Stimulated activated CD4-positive, alpha-beta T cell treated with anti-CD3 and anti-CD28 coated beads, Interleukin-1b, Interleukin-23, amount 100 ng/mL, for 48 hours (primary cell): ENCODE data around the gene CIART.
"Not testable (repeated sequence)": the region's sequence is repeated elsewhere in the genome, so short reads cannot be mapped to it uniquely, and the experiment has no call there.

ENCODE experiments used
- DNase-seq: peaks from one replicate; pipeline ENCODE4 v3.0.0-alpha.2; 2020

The CIART gene

DNA sequence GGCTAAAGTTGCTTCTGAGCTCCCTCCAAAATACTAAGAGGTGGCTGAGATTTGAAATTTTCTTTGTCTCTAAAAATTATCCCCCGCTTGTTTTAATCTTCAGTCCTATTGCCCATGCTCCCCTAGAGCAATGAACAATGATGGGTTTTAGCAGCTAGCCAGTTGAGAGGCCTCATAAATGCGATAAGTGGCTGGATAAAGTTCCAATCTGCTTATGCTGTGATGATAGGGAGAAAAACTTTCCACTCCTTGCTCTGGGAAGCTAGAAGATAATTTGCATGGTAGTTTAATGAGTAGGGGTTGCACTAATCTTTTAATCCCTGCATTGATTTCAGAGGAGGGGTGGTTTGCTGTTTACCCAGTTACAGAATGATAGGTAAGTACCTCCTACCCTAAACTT lies 29.4 kb downstream of the CIART start:
- no peak for DNase-seq

DNA sequence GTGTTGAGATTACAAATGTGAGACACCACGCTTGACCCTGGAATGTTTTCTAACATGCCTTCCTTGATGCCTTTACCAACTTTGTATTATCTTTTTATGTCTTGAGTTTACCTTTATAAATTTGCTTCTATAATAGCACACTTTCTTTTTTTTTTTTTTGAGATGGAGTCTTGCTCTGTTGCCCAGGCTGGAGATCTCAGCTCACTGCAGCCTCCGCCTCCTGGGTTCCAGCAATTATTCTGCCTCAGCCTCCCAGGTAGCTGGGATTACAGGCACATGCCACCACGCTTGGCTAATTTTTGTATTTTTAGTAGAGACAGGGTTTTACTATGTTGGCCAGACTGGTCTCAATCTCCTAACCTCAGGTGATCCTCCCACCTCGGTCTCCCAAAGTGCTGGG lies 32.3 kb downstream of the CIART start:
- not testable (repeated sequence) for DNase-seq

GRCh38 chr1:150320667-150320978 lies 38.3 kb downstream of the CIART start:
- DNase-seq: no peak

DNA sequence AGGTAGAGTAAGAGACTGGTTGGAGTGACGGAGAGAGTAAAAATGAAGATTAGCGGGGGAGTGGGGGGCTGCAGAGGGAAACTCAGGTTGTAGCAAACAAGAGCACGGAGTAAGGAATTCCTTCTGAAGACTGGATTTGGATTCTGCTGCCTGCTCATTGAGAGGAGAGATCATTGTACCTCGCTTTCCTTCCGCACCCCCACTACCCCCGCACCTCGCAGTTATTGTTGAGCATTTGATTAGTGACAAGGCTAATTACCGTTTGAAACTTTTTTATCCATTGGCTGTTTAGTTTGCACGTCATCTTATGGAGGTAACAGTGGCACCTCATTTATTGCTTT lies 39.4 kb downstream of the CIART start:
- DNase-seq: no peak

DNA sequence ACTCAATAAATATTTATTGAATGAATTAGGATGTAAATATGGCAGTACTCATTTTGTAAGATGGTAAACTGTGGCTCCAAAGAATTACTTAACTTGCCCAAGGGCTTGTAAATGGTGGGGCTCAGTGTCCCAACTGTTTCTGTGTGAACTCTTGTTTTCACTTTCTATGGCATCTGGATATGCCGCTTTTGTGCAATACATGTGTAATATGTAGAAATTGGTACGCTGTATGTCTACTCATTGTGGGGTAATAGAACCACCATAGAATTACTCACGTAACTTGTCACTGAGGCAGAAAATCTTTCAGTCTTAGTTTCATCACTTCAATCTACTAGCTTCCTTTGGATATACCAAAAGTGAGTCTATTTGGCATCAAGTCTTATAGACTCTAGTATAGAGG lies 40.0 kb downstream of the CIART start:
- DNase-seq: peak; percentile 42

- DNase-seq: no peak
Observed at GRCh38 chr1:150332651-150333290, 50.4 kb downstream of the CIART start.
